GM21526 (cell line): ENCODE results near the gene BSN.
"Not testable (repeated sequence)": the region's sequence is repeated elsewhere in the genome, so short reads cannot be mapped to it uniquely, and the experiment has no call there.

Experiments used
- ATAC-seq: cut with Tn5 transposase; IDR thresholded peaks from one replicate; pipeline ENCODE4 v1.9.1; 2021; ENCODE audit warnings: moderate library complexity; ENCODE audit not compliant: unreplicated experiment, low FRiP score

The BSN gene

DNA sequence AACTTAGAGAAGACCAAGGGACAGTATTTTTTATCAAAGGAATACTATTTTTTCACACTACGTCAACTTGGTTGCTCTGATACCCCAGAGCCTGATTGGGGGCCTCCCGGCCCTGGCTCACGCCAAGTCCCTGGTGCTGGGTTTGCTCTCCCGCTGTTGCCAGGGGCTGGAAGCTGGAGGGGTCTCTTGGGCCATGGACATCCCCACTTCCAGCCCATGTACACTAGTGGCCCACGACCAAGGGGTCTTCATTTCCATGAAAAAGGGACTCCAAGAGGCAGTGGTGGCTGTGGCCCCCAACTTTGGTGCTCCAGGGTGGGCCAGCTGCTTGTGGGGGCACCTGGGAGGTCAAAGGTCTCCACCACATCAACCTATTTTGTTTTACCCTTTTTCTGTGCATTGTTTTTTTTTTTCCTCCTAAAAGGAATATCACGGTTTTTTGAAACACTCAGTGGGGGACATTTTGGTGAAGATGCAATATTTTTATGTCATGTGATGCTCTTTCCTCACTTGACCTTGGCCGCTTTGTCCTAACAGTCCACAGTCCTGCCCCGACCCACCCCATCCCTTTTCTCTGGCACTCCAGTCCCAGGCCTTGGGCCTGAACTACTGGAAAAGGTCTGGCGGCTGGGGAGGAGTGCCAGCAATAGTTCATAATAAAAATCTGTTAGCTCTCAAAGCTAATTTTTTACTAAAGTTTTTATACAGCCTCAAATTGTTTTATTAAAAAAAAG is 20.3 kb upstream of the BSN start:
- no peak for ATAC-seq

DNA sequence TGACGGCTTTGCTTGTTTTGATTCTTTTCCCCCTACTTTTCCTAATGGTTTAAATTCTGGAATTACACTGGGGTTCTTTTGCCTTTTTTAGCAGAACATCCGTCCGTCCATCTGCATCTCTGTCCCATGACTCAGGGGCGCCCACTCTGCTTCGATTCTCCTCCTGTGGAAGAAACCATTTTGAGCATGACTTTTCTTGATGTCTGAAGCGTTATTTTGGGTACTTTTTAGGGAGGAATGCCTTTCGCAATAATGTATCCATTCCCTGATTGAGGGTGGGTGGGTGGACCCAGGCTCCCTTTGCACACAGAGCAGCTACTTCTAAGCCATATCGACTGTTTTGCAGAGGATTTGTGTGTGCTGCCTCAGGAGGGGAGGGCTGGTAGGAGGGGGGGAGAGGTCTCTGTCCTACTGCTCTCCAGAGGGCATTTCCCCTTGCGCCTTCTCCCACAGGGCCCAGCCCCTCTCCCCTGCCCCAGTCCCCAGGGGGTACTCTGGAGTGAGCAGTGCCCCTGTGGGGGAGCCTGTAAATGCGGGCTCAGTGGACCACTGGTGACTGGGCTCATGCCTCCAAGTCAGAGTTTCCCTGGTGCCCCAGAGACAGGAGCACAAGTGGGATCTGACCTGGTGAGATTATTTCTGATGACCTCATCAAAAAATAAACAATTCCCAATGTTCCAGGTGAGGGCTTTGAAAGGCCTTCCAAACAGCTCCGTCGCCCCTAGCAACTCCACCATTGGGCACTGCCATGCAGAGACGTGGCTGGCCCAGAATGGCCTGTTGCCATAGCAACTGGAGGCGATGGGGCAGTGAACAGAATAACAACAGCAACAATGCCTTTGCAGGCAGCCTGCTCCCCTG is 19.5 kb upstream of the BSN start:
- ATAC-seq = no peak

DNA sequence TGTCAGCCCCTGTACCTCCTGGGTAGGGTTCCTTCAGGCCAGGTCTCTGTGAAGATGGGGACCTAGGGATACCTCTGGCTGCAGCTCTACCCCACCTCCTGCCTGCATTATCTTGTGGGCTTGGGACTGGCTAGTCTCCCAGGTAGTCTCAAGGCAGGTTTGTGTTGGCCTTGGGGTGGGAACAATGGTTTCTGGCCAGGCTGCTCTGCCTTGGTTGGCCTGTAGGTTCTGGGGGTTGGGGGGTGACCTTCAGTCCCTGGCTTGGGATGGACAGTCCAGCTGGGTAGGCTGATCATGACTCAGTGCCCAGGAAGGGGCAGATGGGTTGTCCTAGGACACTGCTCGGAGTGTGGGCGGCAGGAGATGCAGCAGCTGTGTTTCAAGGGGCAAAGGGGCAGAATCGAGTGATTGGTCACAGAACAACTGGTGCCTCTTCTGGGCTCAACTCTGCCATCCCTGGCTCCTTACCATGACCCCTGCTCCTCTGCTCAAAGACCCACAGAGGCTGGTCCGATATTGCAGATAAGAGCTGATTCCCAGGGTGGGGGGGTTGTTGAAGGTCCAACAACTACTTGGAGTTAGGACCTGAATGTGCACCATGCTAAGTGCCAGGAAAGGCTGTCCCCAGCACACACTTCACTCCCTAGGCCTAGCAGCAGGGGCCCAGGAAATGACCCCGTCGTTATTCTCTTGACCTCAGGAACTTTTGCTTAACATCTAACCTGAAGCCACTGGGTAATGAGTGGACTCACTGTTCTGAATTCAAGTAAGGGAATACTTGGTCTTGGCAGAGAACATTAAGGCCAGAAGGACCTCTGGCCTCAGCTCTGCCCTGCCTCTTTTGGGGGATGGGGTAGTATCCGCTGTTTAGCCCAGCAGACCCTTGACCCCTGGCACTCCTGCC is 18.1 kb upstream of the BSN start:
- ATAC-seq = no peak

DNA sequence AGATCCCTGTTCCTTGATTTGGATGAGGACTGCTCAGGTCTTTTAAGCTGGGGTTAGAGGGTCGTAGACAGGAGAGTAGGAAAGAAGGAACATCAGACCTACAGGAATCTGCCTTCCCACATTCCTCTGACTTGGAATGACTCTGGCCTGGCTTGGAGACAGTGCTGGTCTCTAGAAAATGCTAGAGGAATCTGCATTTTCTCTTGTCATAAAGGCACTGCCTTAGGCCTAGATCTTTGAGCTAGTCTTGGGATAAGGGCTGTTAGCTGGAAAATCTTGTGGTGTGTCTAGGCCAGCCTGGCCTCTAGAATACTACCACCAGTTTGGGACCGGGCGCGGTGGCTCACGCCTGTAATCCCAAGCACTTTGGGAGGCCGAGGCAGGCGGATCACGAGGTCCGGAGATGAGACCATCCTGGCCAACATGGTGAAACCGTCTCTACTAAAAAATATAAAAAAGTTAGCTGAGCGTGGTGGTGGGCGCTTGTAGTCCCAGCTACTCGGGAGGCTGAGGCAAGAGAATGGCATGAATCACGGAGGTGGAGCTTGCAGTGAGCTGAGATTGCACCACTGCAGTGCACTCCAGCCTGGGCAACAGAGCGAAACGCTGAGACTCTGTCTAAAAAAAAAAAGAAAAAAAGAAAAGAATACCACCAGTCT is 17.3 kb upstream of the BSN start:
- no peak for ATAC-seq

DNA sequence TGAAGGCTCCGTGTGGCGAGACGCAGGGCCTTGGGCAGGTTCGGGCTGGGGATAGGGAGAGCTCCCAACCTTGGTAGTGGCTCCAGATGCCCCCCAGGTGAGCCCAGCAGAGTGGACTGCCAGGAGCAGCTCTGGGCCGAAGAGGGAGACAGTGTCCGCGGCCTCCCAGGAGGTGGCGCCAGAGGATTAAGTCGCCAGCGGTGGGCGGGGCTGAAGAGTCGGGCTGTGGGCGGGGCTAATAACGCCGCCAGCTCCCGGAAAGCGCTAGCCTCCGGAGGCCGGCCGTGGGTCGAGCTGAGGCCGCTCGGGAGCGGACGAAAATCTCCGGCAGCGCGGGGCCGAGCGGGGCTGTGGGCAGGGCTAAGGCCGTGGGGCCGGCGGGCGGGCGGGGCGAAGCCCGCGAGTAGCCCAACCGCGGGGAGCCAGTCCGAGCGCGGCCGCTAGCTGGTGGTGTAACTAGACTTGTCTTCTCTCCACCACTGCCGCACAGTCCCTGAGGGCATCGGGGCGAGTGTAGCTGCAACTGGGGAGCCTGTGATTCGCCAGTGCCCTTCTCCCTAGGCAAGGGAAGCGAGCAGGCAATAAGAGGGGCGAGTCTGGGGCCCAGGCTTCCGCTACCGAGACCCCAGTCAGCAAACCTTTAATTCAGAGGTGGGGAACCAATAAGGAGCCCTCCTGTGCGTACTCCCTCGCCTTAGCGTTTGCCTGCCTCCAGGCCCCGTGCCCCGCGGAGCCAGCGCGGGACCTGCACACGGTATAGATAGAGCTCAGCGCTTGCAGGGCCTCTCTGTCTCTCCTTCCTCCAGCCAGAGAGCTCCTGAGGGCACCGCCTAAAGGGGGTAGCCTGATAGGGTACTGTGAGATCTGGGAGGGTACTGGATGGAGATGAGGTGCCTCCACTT is 14.4 kb upstream of the BSN start:
- ATAC-seq = peak; percentile 89

DNA sequence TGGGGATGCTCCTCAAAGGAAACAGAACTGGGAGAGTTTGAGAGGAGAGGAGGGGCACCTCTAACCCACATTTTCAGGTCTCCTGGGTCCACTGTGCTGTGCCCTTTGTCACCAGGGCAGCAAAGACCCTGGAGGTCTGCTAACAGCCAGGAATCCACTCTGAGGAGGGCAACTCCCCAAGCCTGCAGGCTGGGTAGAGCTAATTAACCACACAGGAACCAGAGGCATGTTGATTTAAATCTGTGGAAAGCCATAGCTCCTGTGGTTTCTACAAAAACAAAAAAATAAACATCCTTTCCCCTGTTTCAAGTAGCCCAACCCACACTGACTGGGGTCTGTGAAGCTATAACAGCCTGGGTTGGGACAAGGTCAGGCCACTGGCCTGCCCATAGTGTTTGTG is 2.2 kb upstream of the BSN start:
- no peak for ATAC-seq

DNA sequence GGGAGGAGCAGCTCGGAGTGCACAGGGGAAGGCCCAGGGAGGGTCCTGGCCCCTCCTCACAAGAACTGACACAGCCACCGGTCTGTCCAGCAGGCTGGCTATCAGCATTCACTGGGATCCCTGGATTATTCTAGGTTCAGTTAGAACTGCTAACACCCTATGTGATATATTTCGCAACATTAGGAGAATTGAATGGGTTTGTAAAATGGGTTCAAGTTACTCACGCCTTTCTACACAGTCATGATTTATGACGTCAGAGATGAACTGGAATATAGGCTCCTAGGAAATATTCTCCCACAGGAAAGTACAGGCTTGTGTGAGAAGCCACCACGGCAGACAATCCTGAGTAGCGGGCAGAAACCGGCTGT is 969 bp upstream of the BSN start:
- no peak for ATAC-seq

DNA sequence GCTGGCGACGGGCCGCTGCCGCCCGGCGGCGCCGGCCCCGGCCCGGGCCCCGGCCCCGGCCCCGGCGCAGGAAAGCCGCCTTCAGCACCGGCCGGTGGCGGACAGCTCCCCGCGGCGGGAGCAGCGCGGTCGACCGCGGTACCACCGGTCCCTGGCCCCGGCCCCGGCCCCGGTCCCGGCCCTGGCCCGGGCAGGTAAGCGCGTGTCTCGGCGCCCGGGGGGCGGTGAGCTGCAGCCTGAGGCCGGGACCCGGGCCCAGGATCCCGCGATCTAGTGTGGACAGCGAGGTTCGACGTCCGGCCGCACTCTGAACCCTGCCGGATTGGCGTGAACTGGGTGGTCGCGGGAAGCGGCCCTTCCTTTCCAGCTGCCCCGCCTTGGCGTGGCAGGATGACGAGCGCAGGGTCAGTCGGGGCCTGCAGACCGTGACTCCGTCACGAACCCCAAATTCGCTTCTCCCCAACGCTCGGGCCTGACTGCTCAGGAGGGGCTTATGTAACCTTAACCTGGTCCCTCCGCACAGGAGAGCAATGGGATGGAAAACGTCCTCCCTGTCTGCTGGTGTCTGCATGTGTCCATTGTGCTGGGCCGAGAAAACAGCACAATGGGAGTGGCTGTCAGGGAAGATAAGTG is 472 bp downstream of the BSN start:
- ATAC-seq = peak; percentile 38

DNA sequence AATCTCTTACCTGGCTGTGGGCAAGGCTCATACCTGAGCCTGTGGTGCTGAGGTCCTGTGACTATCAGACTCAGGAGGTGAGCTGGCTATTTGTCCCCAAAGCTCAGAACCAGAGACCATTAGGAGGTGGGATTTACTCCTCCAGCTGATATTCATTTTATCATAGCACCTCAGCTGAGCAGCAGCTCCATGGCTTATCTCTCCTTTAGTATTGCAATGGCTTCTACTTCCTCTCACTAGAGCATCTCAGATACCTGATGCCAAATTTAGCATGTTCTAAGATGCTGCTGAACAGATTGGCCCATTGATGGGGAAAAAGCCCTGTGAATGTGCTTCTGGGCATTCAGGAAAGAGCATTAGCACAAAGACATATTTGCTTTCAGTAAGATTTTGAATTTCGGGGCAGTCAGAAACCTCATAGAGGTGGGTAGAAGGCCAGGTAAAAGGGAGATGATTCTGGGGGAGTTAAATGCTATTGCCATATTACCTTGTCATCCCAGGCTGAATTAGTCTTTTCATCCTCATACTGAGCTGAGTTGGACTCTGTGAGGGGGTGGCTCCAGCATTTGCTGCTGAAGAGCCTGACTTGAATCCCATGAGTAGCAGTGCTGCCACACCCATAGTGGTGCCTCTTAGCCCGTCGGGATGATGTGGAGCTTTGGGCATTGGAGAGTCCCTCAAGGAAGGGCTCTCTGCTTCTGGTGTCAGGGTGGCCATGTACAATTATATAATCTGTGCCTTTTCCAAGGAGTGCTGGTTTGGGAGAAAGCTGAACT is 2.4 kb downstream of the BSN start:
- no peak for ATAC-seq

DNA sequence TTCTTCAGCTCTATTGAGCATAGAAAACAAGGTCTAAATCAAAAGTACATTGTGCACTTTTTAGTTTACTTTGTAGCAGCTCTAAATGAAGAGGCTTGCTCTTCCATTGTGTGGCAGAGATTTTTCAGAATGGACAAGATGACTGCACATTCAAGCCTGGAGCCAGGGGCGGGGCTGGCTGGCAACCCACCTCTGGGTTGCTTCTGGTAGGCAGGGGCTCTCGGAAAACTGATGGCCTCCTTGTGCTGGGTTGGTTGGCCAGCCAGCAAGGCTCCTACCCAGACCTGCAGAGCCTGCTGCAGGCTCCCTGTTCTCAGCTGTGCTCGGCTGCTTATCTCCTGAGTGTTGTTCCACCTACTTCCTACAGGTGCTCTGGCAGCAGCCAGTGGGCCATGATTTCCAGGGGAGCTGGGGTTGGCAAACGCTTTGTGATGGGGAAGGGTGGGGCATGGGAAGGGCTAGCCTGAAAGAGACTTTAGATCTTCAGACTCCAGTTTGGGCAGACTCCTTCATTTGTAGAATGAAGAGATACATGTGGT is 8.8 kb downstream of the BSN start:
- ATAC-seq = no peak

DNA sequence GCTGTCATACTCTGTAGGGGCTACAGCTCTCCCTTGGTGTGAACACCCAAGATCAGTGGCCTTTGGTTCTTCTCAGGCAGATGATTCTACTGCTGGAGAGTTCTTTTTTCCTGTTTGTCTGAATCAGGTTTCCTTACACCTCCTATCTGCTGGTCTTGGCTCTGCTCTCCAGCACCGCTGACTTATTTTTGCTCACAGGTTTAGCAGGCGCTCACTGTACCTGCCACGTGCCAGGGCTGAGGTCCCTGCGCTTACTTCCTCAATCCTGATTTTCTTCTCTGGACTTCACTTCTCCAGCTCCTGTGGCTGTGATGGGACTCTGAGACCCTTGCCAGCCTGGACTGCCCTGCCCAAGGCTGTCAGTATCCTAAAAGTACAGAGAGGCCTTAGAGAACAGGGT is 9.5 kb downstream of the BSN start:
- no peak for ATAC-seq

DNA sequence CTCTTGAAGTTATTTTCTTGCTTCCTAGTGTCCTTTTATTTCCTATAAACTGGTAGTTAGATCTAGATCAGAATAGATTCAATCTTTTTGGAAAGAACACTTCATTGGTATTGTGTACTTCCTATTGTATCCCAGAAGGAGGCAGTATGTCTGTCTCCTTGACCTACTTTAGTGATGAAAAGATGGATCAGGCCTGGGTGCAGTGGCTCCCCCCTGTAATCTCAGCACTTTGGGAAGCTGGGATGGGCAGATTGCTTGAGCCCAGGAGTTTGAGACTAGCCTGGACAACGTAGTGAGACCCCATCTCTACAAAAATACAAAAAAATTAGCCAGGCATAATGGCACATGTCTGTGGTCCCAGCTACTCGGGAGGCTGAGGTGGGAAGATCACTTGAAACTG is 12.0 kb downstream of the BSN start:
- no peak for ATAC-seq

DNA sequence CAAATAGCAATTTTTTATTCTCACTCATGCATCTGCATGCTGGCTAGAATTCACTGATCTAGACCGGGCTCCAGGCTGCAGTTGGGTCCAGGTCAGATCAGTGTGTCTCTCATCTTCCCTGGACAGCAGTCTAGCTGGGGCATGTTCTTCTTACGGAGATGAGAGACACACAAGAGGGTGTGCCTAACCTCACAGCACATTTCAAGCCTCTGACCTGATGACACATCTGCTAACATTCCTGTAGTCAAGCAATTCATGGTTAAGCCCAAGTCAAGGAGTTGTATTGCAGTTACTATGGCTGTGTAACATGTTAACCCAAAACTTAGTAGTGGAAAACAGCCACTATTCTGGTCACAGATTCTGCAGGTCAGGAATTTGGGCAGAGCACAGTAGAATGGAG is 13.1 kb downstream of the BSN start:
- no peak for ATAC-seq

DNA sequence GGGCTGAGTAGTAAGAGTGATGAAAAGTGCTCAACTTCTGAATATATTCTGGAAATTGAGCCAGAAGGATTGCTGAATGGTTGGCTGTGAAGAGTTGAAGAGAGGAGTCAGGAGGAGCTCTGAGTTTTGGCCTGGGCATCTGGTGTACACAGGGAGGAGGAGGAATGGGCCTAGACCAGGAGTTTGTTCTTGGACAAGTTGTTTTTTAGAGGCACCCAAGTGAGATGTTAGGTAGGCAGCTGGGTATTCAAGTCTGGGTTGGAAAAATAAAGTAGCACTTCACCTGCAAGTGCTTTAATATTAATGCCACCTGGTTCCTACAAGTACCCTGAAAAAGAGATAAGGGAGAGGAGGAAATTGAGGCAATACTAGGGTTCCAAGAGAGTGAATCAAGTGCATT is 14.7 kb downstream of the BSN start:
- no peak for ATAC-seq

DNA sequence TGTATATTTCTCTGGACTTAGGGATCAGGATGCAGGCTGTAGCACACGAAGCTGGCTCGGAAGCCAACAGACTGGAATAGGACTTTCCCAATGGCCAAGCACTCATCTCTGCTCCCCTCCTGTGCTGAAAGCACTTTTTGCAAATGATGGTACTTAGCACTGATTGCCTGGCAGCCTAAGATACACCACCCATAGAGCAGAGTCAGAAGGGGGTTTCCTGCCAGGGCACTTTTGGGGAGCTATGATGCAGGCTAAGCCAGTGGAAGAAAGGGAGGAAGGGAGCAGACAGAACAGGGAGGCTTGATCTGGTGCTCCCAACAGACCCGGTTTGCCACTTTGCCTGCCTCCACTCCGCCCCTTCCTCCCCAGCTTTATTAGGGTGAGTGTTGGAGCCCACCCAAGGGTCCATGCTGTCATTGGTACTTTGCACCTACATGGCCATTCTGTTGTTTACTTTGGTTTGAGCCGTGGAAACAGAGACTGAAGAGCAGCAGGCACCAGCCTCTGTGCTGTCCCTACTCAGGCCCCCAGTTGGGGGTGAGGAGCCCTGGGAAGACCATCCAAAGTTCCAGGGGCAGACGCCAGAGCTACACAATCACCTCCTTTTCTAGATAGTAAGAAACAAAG is 15.9 kb downstream of the BSN start:
- ATAC-seq = no peak

DNA sequence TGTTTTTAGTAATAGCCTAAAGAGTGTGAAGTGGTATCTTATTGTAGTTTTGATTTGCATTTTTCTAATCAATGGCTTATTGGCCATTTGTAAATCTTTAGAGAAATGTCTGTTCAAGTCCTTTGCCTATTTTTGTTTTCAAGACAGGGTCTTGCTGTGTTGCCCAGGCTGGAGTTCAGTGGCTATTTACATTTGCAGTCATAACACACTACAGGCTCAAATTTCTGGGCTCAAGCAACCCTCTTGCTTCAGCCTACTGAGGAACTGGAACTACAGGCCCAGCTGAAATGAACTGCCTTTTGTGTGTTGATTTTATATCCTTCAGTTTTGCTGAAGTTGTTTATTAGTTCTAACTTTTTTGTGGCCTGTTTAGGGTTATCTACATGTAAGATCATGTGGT is 27.9 kb downstream of the BSN start:
- no peak for ATAC-seq

DNA sequence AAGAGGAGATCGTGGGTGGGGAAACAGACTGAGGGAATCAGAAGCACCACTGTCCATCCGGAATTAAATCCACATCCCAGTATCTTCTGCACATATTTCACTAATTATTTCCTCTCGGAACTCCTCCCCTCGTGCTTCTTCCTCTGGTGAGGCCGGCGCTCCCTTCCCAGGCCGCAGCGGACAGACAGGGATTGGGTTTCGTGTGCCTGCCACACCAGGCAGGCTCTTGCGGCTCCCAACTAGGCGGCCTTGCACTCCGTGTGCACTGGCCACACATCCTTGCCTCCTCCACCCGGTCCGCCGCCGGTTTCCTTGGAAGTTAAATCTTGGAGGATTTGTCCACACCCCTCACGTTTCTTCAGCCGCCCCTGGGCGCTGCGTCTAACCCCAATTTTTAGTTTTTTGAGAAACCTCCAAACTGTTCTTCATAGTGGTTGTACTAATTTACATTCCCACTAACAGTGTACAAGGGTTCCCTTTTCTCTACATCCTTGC is 31.0 kb downstream of the BSN start:
- ATAC-seq = not testable (repeated sequence)
